H1 (cell line): ENCODE results near the gene PAX8. TPM values are rescaled to one million over a fixed set of nuclear protein-coding genes. Genes with fewer than 3 reads are reported as not detected.

Experiments
- CTCF ChIA-PET: fragments of 300-600 bp; sonication (Branson Sonifier 250); formaldehyde crosslinking; loops from one replicate; lab custom pipeline; 2021; ENCODE audit not compliant: partially characterized antibody; lab: Charles Lee
- POLR2A ChIA-PET: fragments of 300-600 bp; sonication (Branson Sonifier 250); formaldehyde crosslinking; loops from one replicate; lab custom pipeline; 2021; ENCODE audit warnings: inconsistent platforms; ENCODE audit not compliant: partially characterized antibody; lab: Charles Lee
- DNase-seq, 2 experiments: peaks; one replicate each; pipeline versions ENCODE4 v3.0.0 to v3.0.0-alpha.2; 2010 to 2022; ENCODE audit warnings: low spot score in 2 of 2, low read depth in 1 of 2, mixed read lengths in 1 of 2
- FAIRE-seq: peaks from 2 replicates; lab custom pipeline; 2011; peaks lifted over from hg19 to GRCh38; lab: Jason Lieb, UNC
- H2AFZ ChIP-seq: 2 replicates; pipeline ENCODE4 v1.8.1; 2012; ENCODE audit warnings: low read length, inconsistent platforms
- H2AK5ac ChIP-seq: 2 replicates; pipeline ENCODE4 v1.6.1; 2013; ENCODE audit warnings: low read depth, low read length
- H2BK120ac ChIP-seq: replicated peaks from 2 replicates; pipeline ENCODE3; 2013; ENCODE audit warnings: low read depth, low read length, inconsistent platforms
- H2BK12ac ChIP-seq: 2 replicates; pipeline ENCODE4 v1.6.1; 2013; ENCODE audit warnings: low read depth, low read length
- H2BK15ac ChIP-seq: 2 replicates; pipeline ENCODE4 v1.6.1; 2013; ENCODE audit warnings: low read length
- H2BK20ac ChIP-seq: 2 replicates; pipeline ENCODE4 v1.6.1; 2013; ENCODE audit warnings: low read length
- H2BK5ac ChIP-seq: 2 replicates; pipeline ENCODE4 v1.6.1; 2013; ENCODE audit warnings: low read depth, low read length
- H3K14ac ChIP-seq: 2 replicates; pipeline ENCODE4 v1.6.1; 2013; ENCODE audit warnings: inconsistent platforms; ENCODE audit not compliant: insufficient read length
- H3K18ac ChIP-seq: 2 replicates; pipeline ENCODE4 v1.6.1; 2013; ENCODE audit warnings: low read length; ENCODE audit errors: extremely low read depth
- H3K23ac ChIP-seq: 2 replicates; pipeline ENCODE4 v1.6.1; 2013; ENCODE audit warnings: inconsistent platforms; ENCODE audit not compliant: insufficient read length
- H3K23me2 ChIP-seq: 2 replicates; pipeline ENCODE4 v1.6.1; 2013; ENCODE audit warnings: low read depth, low read length
- H3K27ac ChIP-seq: 2 replicates; pipeline ENCODE4 v1.6.1; 2011; ENCODE audit warnings: low read depth, low read length, inconsistent platforms
- H3K27me3 ChIP-seq, 4 experiments: replicated peaks in 1 of 4; 1 replicate in 1 of 4; 2 replicates in 3 of 4; pipeline versions ENCODE4 v1.6.1 to v1.8.1; 2011 to 2013; ENCODE audit warnings: low read length in 3 of 4, mild to moderate bottlenecking in 3 of 4, inconsistent platforms in 2 of 4, mixed read lengths in 2 of 4, moderate library complexity in 1 of 4; ENCODE audit not compliant: control insufficient read depth in 3 of 4, insufficient read depth in 3 of 4; ENCODE audit errors: extremely low read depth in 1 of 4
- H3K36me3 ChIP-seq, 4 experiments: 2 replicates each; pipeline versions ENCODE4 v1.6.1 to v1.8.1; 2011 to 2013; ENCODE audit warnings: mild to moderate bottlenecking in 4 of 4, low read length in 3 of 4, moderate library complexity in 2 of 4, control low read depth in 1 of 4, inconsistent platforms in 1 of 4; ENCODE audit not compliant: insufficient read depth in 4 of 4, control insufficient read depth in 2 of 4
- H3K4ac ChIP-seq: replicated peaks from 2 replicates; pipeline ENCODE3; 2013; ENCODE audit warnings: low read length, low read depth, mixed read lengths, inconsistent platforms; ENCODE audit not compliant: insufficient read length
- H3K4me1 ChIP-seq, 4 experiments: replicated peaks in 1 of 4; 1 replicate in 1 of 4; 2 replicates in 3 of 4; pipeline versions ENCODE4 v1.6.1 to v1.8.1; 2011 to 2013; ENCODE audit warnings: low read length in 3 of 4, inconsistent platforms in 2 of 4, mixed read lengths in 1 of 4; ENCODE audit not compliant: insufficient read depth in 4 of 4, control insufficient read depth in 3 of 4
- H3K4me2 ChIP-seq, 2 experiments: 2 replicates each; pipeline versions ENCODE4 v1.6.1 to v1.8.1; 2011 to 2013; ENCODE audit warnings: low read depth in 2 of 2, low read length in 2 of 2, control low read depth in 1 of 2, inconsistent platforms in 1 of 2, mild to moderate bottlenecking in 1 of 2; ENCODE audit not compliant: insufficient read depth in 1 of 2
- H3K4me3 ChIP-seq, 4 experiments: fragments of 200-600, 300-600 bp in 1 of 4; sonication (generic), shearing (Covaris generic), sonication (Bioruptor Twin) in 1 of 4; 2 replicates each; pipeline versions ENCODE4 v1.5.1 to v1.8.1; 2011 to 2016; ENCODE audit warnings: low read length in 4 of 4, low read depth in 3 of 4, control low read depth in 2 of 4, inconsistent platforms in 2 of 4, mild to moderate bottlenecking in 2 of 4, mixed read lengths in 1 of 4, moderate library complexity in 1 of 4; ENCODE audit not compliant: insufficient read depth in 2 of 4; ENCODE audit errors: extremely low read depth in 1 of 4
- H3K56ac ChIP-seq: replicated peaks from 2 replicates; pipeline ENCODE3; 2013; ENCODE audit warnings: low read depth, mild to moderate bottlenecking, mixed read lengths, low read length, inconsistent platforms; ENCODE audit not compliant: insufficient read length
- H3K79me1 ChIP-seq: 2 replicates; pipeline ENCODE4 v1.6.1; 2013; ENCODE audit warnings: low read depth, low read length, control low read depth
- H3K79me2 ChIP-seq, 2 experiments: 2 replicates each; pipeline versions ENCODE4 v1.6.1 to v1.8.1; 2012 to 2013; ENCODE audit warnings: low read length in 2 of 2, mild to moderate bottlenecking in 2 of 2, inconsistent platforms in 1 of 2; ENCODE audit not compliant: insufficient read depth in 2 of 2, control insufficient read depth in 1 of 2
- H3K9ac ChIP-seq, 4 experiments: replicated peaks in 1 of 4; 1 replicate in 1 of 4; 2 replicates in 3 of 4; pipeline versions ENCODE4 v1.6.1 to v1.8.1; 2011 to 2013; ENCODE audit warnings: low read depth in 3 of 4, low read length in 3 of 4, control low read depth in 2 of 4, mild to moderate bottlenecking in 2 of 4, moderate library complexity in 2 of 4, inconsistent platforms in 1 of 4; ENCODE audit errors: extremely low read depth in 1 of 4
- H3K9me3 ChIP-seq, 2 experiments: 2 replicates each; pipeline versions ENCODE4 v1.6.1 to v1.8.1; 2012 to 2013; ENCODE audit warnings: mild to moderate bottlenecking in 2 of 2, moderate library complexity in 2 of 2, control low read depth in 1 of 2, inconsistent platforms in 1 of 2, low read depth in 1 of 2, low read length in 1 of 2, mixed read lengths in 1 of 2; ENCODE audit not compliant: insufficient read depth in 2 of 2
- H4K20me1 ChIP-seq, 2 experiments: replicated peaks in 1 of 2; 2 replicates each; pipeline versions ENCODE3 to v1.8.1; 2011 to 2013; ENCODE audit warnings: inconsistent platforms in 2 of 2, low read length in 2 of 2, mild to moderate bottlenecking in 1 of 2; ENCODE audit not compliant: insufficient read depth in 2 of 2, control insufficient read depth in 1 of 2
- H4K5ac ChIP-seq: 2 replicates; pipeline ENCODE4 v1.6.1; 2013; ENCODE audit warnings: low read length, low read depth, mixed read lengths, inconsistent platforms; ENCODE audit not compliant: insufficient read length
- H4K8ac ChIP-seq: 2 replicates; pipeline ENCODE4 v1.8.0; 2013; ENCODE audit warnings: mild to moderate bottlenecking, moderate library complexity, low read length, inconsistent platforms; ENCODE audit not compliant: insufficient read depth; ENCODE audit errors: extremely low read depth
- H4K91ac ChIP-seq: replicated peaks from 2 replicates; pipeline ENCODE3; 2013; ENCODE audit warnings: low read length, mixed read lengths, inconsistent platforms; ENCODE audit not compliant: insufficient read length
- GABPA ChIP-seq: IDR thresholded peaks from 2 replicates; pipeline ENCODE4 v1.6.1; 2011; ENCODE audit warnings: mild to moderate bottlenecking, low read length, moderate library complexity, borderline replicate concordance; ENCODE audit not compliant: insufficient read depth
- HDAC2 ChIP-seq, 2 experiments: fragments of 300-600 bp in 1 of 2; sonication (generic) in 1 of 2; IDR thresholded peaks; 2 replicates each; pipeline ENCODE4 v1.6.1; 2011 to 2012; ENCODE audit warnings: low read depth in 2 of 2, low read length in 2 of 2, mild to moderate bottlenecking in 2 of 2, moderate library complexity in 2 of 2, borderline replicate concordance in 1 of 2, inconsistent platforms in 1 of 2
- MAFK ChIP-seq: IDR thresholded peaks from 2 replicates; pipeline ENCODE4 v1.6.1; 2012; ENCODE audit warnings: low read depth, mild to moderate bottlenecking, improper control_type of control experiment, low read length
- PHF8 ChIP-seq: fragments of 200-600 bp; sonication (generic); conservative IDR thresholded peaks from 2 replicates; pipeline ENCODE4 v1.7.1; 2012; ENCODE audit warnings: low read depth, mild to moderate bottlenecking, inconsistent platforms, low read length, moderate library complexity
- WGBS, 2 experiments: shearing (Covaris generic) in 1 of 2; methylation state at CpG; one replicate each; pipeline versions ENCODE4 v1.1.6 to v1.1.7; 2013 to 2015; ENCODE audit warnings: low lambda C conversion rate in 2 of 2, mixed read lengths in 2 of 2, inconsistent platforms in 1 of 2, low coverage in 1 of 2, missing lambda C conversion rate in 1 of 2; ENCODE audit not compliant: insufficient replicate concordance in 2 of 2, insufficient coverage in 1 of 2, insufficient read length in 1 of 2; ENCODE audit errors: extremely low coverage in 1 of 2, missing lambda C conversion rate in 1 of 2; 5-methylcytosine and 5-hydroxymethylcytosine counted together
- polyA plus RNA-seq, 7 experiments: library from polyadenylated mRNA; depleted of rRNA in 3 of 7; stranded (reverse) in 5 of 7; unstranded in 2 of 7; fragments of >200 nt in 5 of 7; fragments of 200-250 nt in 2 of 7; gene quantifications; 1 replicate in 5 of 7; 2 replicates in 1 of 7; 4 replicates in 1 of 7; pipeline versions ENCODE4 v1.2.1 to v1.2.3, GENCODE V29; 2011 to 2013; ENCODE audit warnings: missing spikeins in 2 of 7, mixed read lengths in 2 of 7
- total RNA-seq: library from RNA; stranded (reverse); fragmentation: NEBNext Ultra II Directional; extraction: Animal tissue kit (Norgen Biotek cat#: 25700); gene quantifications from 2 replicates; pipeline ENCODE4 v1.2.1, GENCODE V29; 2021

Gene PAX8
- total and polyA plus RNA-seq, 2 of the 8 experiments (the other 6 are each of a cell fraction or from before 2014, with no cell fraction given): 0.02 TPM; not detected in 1

- DNase-seq (no peak), FAIRE-seq (no peak)
- Histone ChIP-seq H3K36me3 (no peaks in the 10 kb centered on the region), H3K9ac (no peak overlapping the region), H3K9me3 (no peaks in the 10 kb centered on the region), H2BK15ac (no peak overlapping the region), H3K56ac (no peak overlapping the region), H4K5ac (no peak overlapping the region), H2BK20ac (no peak overlapping the region), H3K23ac (no peak overlapping the region), H3K79me1 (no peaks in the 10 kb centered on the region), H4K8ac (no peak overlapping the region), H3K18ac (no peak overlapping the region), H3K14ac (no peak overlapping the region), H3K79me2 (no peaks in the 10 kb centered on the region), H4K91ac (no peak overlapping the region), H4K20me1 (peaks cover 0 to 1% of the 10 kb centered on the region in 2 experiments), H2BK5ac (no peak overlapping the region), H3K4ac (no peak overlapping the region), H2BK12ac (no peak overlapping the region), H3K4me1 (no peaks in the 10 kb centered on the region; a peak in 1 of 7 replicates), H3K23me2 (peaks cover 2% of the 10 kb centered on the region; the same call in 1 of the 2 replicates), H2BK120ac (no peak overlapping the region), H3K4me2 (no peak overlapping the region), H3K4me3 (no peak overlapping the region), H3K27me3 (peaks cover 0 to 15% (median 11%) of the 10 kb centered on the region in 4 experiments; a peak in 4 of 7 replicates), H3K27ac (no peak overlapping the region), H2AFZ (no peak overlapping the region), H2AK5ac (no peak overlapping the region)
- ChIA-PET CTCF (interaction anchor here (0.8 to 2.4 kb wide), 5 partner anchors 13 to 127 kb away, joined by 3 to 12 read pairs (median 4); no protein-coding TSS in a partner anchor), POLR2A (no interaction called here)
- WGBS, 2 experiments: 88% methylated on average over 1 of the region's 1 CpG; no CpG with 5 or more reads in 1 of the 2 experiments
- TF ChIP-seq GABPA (no peak), HDAC2 (IDR thresholded peaks at IDR 0.05; ENCODE audit: borderline replicate concordance in 1 of 2, low read depth in 2 of 2, low read length in 2 of 2) (no peak), PHF8 (no peak), MAFK (no peak)
Observed at GRCh38 chr2:113263546-113263945, 15.2 kb downstream of the PAX8 start.
